Activated CD4-positive, alpha-beta T cell treated with anti-CD3 and anti-CD28 coated beads for 36 hours (primary cell): ENCODE measurements around the gene TMPRSS11D. TPM values are rescaled to one million over a fixed set of nuclear protein-coding genes. Genes with fewer than 3 reads are reported as not detected.

Experiments used
- ATAC-seq: fragments of 200-7000 bp; cut with Tn5 transposase; one replicate; pipeline ENCODE4 v1.10.0; 2021; ENCODE audit warnings: mild to moderate bottlenecking, moderate library complexity
- CTCF ChIA-PET: fragments of 350-600 bp; sonication (Branson Sonifier 250); formaldehyde crosslinking; loops from one replicate; lab custom pipeline; 2021; ENCODE audit warnings: antibody characterized with exemption; lab: Charles Lee
- POLR2A ChIA-PET: fragments of 350-600 bp; sonication (Branson Sonifier 250); formaldehyde crosslinking; loops from one replicate; lab custom pipeline; 2021; ENCODE audit warnings: antibody characterized with exemption, inconsistent platforms; lab: Charles Lee
- DNase-seq: peaks from one replicate; pipeline ENCODE4 v3.0.0-alpha.2; 2020
- H3K27ac Mint-ChIP-seq: one replicate; pipeline ENCODE4 v1.8.0; 2021; ENCODE audit warnings: mixed read lengths
- H3K27me3 Mint-ChIP-seq: one replicate; pipeline ENCODE4 v1.8.0; 2021; ENCODE audit warnings: mixed read lengths
- H3K36me3 Mint-ChIP-seq: one replicate; pipeline ENCODE4 v1.8.0; 2021; ENCODE audit warnings: low read depth, mixed read lengths
- H3K4me1 Mint-ChIP-seq: one replicate; pipeline ENCODE4 v1.8.0; 2021; ENCODE audit warnings: mixed read lengths
- H3K4me3 Mint-ChIP-seq: one replicate; pipeline ENCODE4 v1.8.0; 2021; ENCODE audit warnings: mild to moderate bottlenecking, moderate library complexity, mixed read lengths
- H3K9me3 Mint-ChIP-seq: one replicate; pipeline ENCODE4 v1.8.0; 2021; ENCODE audit warnings: low read depth, mixed read lengths
- intact Hi-C, 2 experiments: fragments of 100-400 bp; cut with DNase I in 1 of 2; cut with micrococcal nuclease in 1 of 2; formaldehyde crosslinking; loops; one replicate each; pipeline versions ENCODE4 v1.14.2 to v1.15.1; 2022 to 2024; cut with DNase I, micrococcal nuclease
- total RNA-seq, 2 experiments: library from RNA; stranded (reverse); gene quantifications; one replicate each; pipeline ENCODE4 v1.2.3, GENCODE V29; 2021

TMPRSS11D gene
- total RNA-seq, 2 experiments from 2014 or later, result not detected

DNA sequence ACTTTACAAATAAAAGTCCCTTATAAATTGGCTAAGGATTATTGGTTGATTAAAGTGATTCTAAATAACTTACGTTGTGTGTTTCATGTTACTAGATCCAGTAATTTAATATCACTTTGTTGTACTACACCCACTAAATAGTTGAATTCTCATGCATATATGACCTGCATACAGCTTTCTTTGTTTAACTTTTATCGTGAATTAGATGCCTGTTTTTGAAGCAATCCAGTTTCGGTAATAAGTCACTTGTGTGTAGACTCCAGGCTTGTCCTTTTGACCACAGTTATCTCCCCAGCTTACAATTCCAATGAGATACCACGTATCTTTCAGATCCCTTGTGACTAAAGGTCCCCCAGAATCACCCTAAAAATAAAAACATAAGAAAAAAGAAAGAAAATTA lies 27.3 kb upstream of the TMPRSS11D start:
- Mint-ChIP-seq H3K4me3 (no peak overlapping the region), H3K9me3 (no peaks in the 10 kb centered on the region), H3K4me1 (no peaks in the 10 kb centered on the region), H3K27me3 (peaks cover 9% of the 10 kb centered on the region), H3K36me3 (no peaks in the 10 kb centered on the region), H3K27ac (no peak overlapping the region)
- no peak for ATAC-seq
- ChIA-PET POLR2A (no interaction called here), CTCF (interaction anchor here (0.5 to 2.5 kb wide), 17 partner anchors 9 to 441 kb away, joined by 3 to 12 read pairs (median 3); partner anchors contain the start of gene GNRHR)
- no peak for DNase-seq
- intact Hi-C loops, result loop anchor here (2.0 to 5.0 kb wide), 4 partner anchors 38 to 362 kb away; no protein-coding TSS in a partner anchor

DNA sequence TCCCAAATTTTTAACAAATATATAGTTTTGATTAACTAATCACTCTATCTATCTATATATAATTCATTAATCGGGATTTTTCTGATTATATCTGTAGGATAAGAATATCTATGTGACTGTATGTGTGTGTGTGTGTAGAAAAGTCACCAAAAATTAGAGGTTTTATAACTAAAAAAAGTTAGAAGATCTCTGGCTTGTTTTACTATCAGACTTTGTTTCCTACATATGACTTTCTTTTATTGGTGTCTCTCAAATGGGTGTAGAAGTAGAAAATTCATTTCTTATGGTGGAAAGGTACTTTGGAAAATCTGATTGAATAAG lies 26.7 kb upstream of the TMPRSS11D start:
- no peaks in the 10 kb centered on the region for H3K36me3 Mint-ChIP-seq
- no peak overlapping the region for H3K27ac Mint-ChIP-seq
- no peak overlapping the region for H3K4me3 Mint-ChIP-seq
- ATAC-seq (no peak), DNase-seq (no peak)
- ChIA-PET CTCF (interaction anchor here (0.6 to 2.5 kb wide), 13 partner anchors 10 to 440 kb away, joined by 3 to 12 read pairs (median 3); partner anchors contain the start of gene GNRHR), POLR2A (no interaction called here)
- peaks cover 6% of the 10 kb centered on the region for H3K27me3 Mint-ChIP-seq
- no peaks in the 10 kb centered on the region for H3K9me3 Mint-ChIP-seq
- H3K4me1 Mint-ChIP-seq, result no peaks in the 10 kb centered on the region
- intact Hi-C loops, result loop anchor here (1.0 to 5.0 kb wide), 6 partner anchors 38 to 362 kb away; no protein-coding TSS in a partner anchor

DNA sequence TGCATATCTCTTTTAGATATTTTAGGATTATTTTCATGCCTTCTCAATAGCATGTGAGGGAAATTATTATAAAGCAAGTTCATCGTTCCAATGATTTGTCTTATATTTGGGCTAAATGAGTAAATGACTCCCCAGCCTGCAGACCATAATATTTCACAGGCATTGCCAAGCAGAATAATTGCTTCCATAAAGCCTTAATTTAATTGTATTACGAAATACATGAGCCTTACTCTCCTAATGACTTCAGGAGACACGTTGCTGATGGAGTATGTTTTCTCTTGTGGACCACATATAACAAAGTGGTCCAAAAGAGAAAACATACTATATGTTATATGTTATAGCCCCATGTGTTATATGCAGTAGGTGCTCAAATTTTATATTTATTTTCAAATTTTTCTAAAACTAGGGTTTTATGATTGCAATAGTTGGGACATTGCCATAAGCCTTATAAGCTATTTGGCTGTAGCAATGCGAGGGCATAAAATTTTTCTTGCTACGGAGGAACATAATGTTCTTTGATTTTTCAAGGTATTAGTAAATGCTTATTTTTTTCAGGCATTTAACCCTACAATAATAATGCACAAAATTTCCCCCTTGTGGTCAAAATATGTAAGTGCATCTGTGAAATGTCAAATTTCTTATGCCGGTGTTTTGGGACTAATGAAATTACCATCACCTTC lies 26.2 kb upstream of the TMPRSS11D start:
- CTCF ChIA-PET, result interaction anchor here (0.9 to 2.5 kb wide), 9 partner anchors 10 to 363 kb away, joined by 3 to 12 read pairs (median 5); no protein-coding TSS in a partner anchor
- Mint-ChIP-seq H3K27ac (no peak overlapping the region), H3K36me3 (no peaks in the 10 kb centered on the region), H3K27me3 (peaks cover 9% of the 10 kb centered on the region), H3K9me3 (no peaks in the 10 kb centered on the region), H3K4me1 (no peaks in the 10 kb centered on the region), H3K4me3 (no peak overlapping the region)
- intact Hi-C loops, result loop anchor here (1.0 to 5.0 kb wide), 6 partner anchors 37 to 361 kb away; no protein-coding TSS in a partner anchor
- DNase-seq, result no peak
- POLR2A ChIA-PET, result no interaction called here
- no peak for ATAC-seq

DNA sequence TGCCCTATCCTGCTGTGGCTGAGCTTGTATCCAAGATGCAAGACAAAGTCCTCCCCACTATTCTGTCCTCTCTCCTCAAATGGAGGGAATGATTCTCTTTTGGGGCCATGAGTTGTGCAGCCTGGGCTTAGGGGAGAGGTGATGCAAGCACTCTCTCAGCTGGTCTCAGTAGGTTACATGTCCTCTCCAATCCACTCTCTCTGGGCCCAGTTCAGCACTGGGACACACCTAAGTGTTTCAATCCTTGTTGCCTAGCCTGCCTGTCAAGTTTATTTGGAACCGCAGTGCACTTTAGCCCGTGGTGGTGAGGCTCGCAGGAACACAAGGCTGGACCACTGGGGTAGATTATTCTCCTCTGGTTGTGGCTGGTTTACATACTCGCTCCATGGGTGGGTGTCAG lies 23.8 kb upstream of the TMPRSS11D start:
- POLR2A ChIA-PET, result no interaction called here
- peaks cover 9% of the 10 kb centered on the region for H3K27me3 Mint-ChIP-seq
- DNase-seq (no peak), ATAC-seq (no peak)
- no peak overlapping the region for H3K4me3 Mint-ChIP-seq
- no peak overlapping the region for H3K27ac Mint-ChIP-seq
- no peaks in the 10 kb centered on the region for H3K36me3 Mint-ChIP-seq
- intact Hi-C loops, result no loop called here
- no peaks in the 10 kb centered on the region for H3K4me1 Mint-ChIP-seq
- CTCF ChIA-PET, result no interaction called here
- H3K9me3 Mint-ChIP-seq, result no peaks in the 10 kb centered on the region

DNA sequence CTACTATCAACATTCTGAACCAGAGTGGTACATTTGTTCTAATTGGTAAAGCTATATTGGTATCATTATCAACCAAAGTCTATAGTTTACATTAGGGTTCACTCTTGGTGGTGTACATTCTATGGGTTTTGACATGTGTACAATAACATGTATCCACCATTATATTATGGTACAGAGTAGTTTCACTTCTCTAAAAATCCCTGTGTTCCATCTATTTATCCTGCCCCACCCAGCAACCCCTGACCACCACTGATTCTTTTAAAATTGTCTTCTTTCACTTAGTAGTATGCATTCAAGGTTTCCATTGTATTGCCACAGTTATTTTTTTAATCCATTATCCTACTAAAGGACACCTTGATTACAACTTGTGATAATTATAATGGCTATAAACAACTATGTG lies 15.3 kb upstream of the TMPRSS11D start:
- ChIA-PET POLR2A (no interaction called here), CTCF (interaction anchor here (2.1 kb wide), 1 partner anchor 10 kb away, joined by 8 read pairs; no protein-coding TSS in a partner anchor)
- no peaks in the 10 kb centered on the region for H3K27me3 Mint-ChIP-seq
- H3K27ac Mint-ChIP-seq, result no peak overlapping the region
- H3K4me3 Mint-ChIP-seq, result no peak overlapping the region
- no peak for DNase-seq
- no peaks in the 10 kb centered on the region for H3K36me3 Mint-ChIP-seq
- no peak for ATAC-seq
- H3K9me3 Mint-ChIP-seq, result no peaks in the 10 kb centered on the region
- intact Hi-C loops, result no loop called here
- no peaks in the 10 kb centered on the region for H3K4me1 Mint-ChIP-seq

DNA sequence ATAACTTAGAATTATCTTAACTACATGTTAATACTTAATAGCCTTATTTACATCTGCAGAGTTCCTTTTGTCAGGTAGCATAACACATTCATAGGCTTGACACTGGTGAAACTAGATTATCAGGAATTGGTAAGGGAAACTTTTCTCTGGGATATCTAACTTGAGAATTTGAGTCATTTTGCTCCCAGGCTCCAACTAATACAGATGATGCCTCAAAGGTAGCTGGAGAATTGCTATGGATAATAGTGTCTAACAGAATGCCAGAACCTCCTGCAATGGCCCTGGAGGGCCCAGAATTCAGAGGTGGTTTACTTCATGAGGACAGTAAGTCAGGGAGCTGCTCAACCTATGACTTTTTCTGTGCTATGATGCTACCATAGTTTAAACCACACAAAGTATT lies 13.9 kb upstream of the TMPRSS11D start:
- POLR2A ChIA-PET, result no interaction called here
- ATAC-seq (no peak), DNase-seq (no peak)
- no peaks in the 10 kb centered on the region for H3K9me3 Mint-ChIP-seq
- no peaks in the 10 kb centered on the region for H3K4me1 Mint-ChIP-seq
- no peaks in the 10 kb centered on the region for H3K27me3 Mint-ChIP-seq
- H3K4me3 Mint-ChIP-seq, result no peak overlapping the region
- intact Hi-C loops, result no loop called here
- CTCF ChIA-PET, result interaction anchor here (1.5 kb wide), 1 partner anchor 12 kb away, joined by 3 read pairs; no protein-coding TSS in a partner anchor
- no peaks in the 10 kb centered on the region for H3K36me3 Mint-ChIP-seq
- H3K27ac Mint-ChIP-seq, result no peak overlapping the region

DNA sequence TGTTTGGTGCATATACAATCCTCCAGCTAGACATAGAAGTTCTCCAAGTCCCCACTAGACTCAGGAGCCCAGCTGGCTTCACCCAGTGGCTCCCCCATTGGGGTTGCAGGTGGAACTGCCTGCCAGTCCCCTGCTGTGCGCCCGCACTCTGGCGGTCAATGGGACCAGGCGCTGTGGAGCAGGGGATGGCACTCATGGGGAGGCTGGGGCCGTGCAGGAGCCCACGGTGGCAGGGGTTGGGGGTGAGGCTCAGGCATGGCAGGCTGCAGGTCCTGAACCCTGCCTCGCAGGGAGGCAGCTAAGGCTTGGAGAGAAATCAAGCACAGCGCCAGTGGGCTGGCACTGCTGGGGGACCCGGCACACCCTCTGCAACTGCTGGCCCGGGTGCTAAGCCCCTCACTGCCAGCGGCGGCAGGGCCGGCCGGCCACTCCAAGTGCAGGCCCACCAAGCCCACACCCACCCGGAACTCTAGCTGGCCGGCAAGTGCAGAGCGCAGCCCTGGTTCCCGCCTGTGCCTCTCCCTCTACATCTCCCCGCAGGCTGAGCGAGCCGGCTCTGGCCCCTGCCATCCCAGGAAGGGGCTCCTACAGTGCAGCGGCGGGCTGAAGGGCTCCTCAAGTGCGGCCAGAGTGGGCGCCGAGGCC lies 12.7 kb upstream of the TMPRSS11D start:
- ChIA-PET CTCF (no interaction called here), POLR2A (no interaction called here)
- Mint-ChIP-seq H3K27me3 (no peaks in the 10 kb centered on the region), H3K27ac (no peak overlapping the region), H3K9me3 (no peaks in the 10 kb centered on the region), H3K4me3 (no peak overlapping the region), H3K36me3 (no peaks in the 10 kb centered on the region), H3K4me1 (no peaks in the 10 kb centered on the region)
- DNase-seq, result no peak
- ATAC-seq, result no peak
- intact Hi-C loops, result no loop called here

DNA sequence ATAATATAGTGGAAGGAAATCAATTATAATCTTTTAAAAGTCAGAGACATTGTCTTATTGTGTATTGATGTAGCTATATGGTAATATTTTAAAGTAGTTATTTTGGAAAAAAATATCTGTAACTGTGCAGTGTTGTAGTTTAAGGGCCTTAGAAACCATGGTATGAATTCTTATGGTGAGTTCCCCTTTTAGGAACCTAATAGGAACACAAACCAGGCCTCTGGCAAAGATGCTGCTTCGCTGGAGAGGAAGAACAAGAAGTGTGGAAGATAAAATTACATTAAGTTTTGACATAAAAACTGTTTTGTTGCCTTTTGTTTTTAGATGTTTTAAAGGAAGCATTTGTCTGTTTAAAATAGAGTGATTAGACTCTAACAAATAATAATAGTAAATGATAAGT lies 10.9 kb upstream of the TMPRSS11D start:
- DNase-seq, result no peak
- H3K9me3 Mint-ChIP-seq, result no peaks in the 10 kb centered on the region
- H3K27me3 Mint-ChIP-seq, result no peaks in the 10 kb centered on the region
- no peaks in the 10 kb centered on the region for H3K36me3 Mint-ChIP-seq
- POLR2A ChIA-PET, result no interaction called here
- CTCF ChIA-PET, result no interaction called here
- H3K27ac Mint-ChIP-seq, result no peak overlapping the region
- ATAC-seq, result no peak
- intact Hi-C loops, result no loop called here
- no peak overlapping the region for H3K4me3 Mint-ChIP-seq
- H3K4me1 Mint-ChIP-seq, result no peaks in the 10 kb centered on the region

DNA sequence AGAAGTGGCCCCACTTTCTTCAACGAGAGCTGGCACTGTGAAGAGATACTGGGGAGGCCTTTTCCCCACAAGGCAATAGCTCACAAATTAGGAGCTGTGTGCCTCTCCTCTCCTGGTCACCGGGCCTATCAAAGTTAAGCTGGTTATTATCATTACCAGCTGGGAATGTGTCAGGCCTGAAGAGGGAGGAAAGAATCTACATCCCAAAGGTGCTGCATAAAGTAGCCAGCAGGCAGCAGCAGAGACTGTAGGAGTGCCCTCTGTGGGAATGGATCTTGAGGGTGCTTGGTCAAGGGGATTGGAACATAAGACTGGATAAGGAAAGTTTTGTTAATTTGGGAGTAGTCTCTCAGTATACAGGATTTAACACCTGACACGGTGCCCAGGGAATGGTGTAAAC lies 9.1 kb upstream of the TMPRSS11D start:
- intact Hi-C loops, result no loop called here
- Mint-ChIP-seq H3K9me3 (no peaks in the 10 kb centered on the region), H3K4me1 (no peaks in the 10 kb centered on the region), H3K4me3 (no peak overlapping the region), H3K27me3 (no peaks in the 10 kb centered on the region), H3K36me3 (no peaks in the 10 kb centered on the region), H3K27ac (no peak overlapping the region)
- ATAC-seq (no peak), DNase-seq (no peak)
- CTCF ChIA-PET, result interaction anchor here (0.7 to 1.8 kb wide), 4 partner anchors 10 to 812 kb away, joined by 3 to 7 read pairs (median 4); no protein-coding TSS in a partner anchor
- POLR2A ChIA-PET, result no interaction called here

DNA sequence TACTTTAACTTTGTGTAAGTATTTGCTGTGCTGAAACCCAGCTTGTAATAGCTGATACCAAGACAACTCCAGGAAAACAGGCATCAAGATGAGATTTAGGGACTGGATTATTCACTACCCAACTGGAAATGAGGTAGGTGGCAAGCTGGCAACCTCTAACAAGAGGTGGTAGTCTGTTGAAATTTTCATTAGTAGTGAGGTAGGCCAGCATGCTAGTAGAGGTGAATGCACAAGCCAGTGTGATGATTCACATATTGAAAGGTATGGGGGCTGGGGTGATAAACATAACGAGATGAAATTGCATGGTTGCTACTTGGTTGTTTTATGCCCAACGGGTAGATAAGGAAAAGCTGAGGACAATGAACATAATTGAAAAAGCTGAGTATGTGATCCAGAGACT lies 8.5 kb upstream of the TMPRSS11D start:
- ATAC-seq (no peak), DNase-seq (no peak)
- Mint-ChIP-seq H3K27ac (no peak overlapping the region), H3K4me3 (no peak overlapping the region), H3K9me3 (no peaks in the 10 kb centered on the region), H3K36me3 (no peaks in the 10 kb centered on the region), H3K4me1 (no peaks in the 10 kb centered on the region), H3K27me3 (no peaks in the 10 kb centered on the region)
- CTCF ChIA-PET, result interaction anchor here (0.9 to 1.8 kb wide), 4 partner anchors 9 to 146 kb away, joined by 3 to 7 read pairs (median 4); no protein-coding TSS in a partner anchor
- intact Hi-C loops, result no loop called here
- POLR2A ChIA-PET, result no interaction called here

DNA sequence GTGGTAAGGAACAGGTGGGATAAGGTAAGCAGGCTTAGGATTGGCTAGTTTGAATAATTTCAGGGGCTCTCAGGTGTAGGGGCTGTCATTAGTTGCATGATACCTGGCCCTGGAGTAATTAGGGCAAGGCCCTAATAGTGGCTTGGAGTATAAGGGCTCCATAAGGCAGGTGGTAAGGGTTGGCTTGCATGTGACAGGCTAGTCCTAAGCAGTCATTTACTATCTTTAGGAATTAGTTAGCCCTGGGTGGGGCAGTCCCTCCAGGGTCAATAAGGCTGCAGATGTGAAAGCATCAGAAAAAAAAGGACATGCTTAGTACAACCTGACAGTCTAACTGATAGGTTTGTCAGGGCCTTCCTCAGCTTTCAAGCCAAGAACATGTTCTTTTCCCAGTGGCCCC lies 7.8 kb upstream of the TMPRSS11D start:
- H3K4me1 Mint-ChIP-seq, result no peaks in the 10 kb centered on the region
- H3K36me3 Mint-ChIP-seq, result no peaks in the 10 kb centered on the region
- H3K9me3 Mint-ChIP-seq, result no peaks in the 10 kb centered on the region
- H3K27ac Mint-ChIP-seq, result no peak overlapping the region
- DNase-seq (no peak), ATAC-seq (no peak)
- no peaks in the 10 kb centered on the region for H3K27me3 Mint-ChIP-seq
- intact Hi-C loops, result no loop called here
- H3K4me3 Mint-ChIP-seq, result no peak overlapping the region
- ChIA-PET CTCF (interaction anchor here (1.0 to 1.8 kb wide), 3 partner anchors 8 to 145 kb away, joined by 4 to 7 read pairs (median 4); no protein-coding TSS in a partner anchor), POLR2A (no interaction called here)
